Measurements from ENCODE around the gene LMAN2L. TPM values are rescaled to one million over a fixed set of nuclear protein-coding genes. Genes with fewer than 3 reads are reported as not detected.

LMAN2L gene
- total RNA-seq, 1 donor from 2014 or later = 27.9 TPM

DNA sequence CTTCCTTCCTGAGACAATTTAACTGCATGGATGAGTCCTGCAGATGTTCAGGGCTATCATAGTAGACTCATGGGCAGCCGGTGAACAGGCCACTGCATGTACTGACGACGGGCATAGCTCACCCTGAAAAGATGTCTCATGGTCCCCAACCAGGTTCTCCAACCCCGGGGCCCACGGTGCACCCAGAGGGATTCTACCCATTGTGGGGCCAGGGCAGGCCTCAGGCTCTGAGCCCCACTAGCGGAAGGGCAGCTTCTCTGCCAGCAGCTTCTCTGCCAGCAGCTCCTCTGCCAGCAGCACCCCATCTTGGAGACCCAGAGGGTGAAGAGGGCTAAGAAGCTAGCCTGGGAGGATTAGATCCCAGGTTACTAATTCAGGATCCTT lies 17.6 kb upstream of the LMAN2L start:
- Histone ChIP-seq H3K4me3 (no peak overlapping the region), H3K27ac (replicated peaks) (no peak overlapping the region), H3K9me3 (replicated peaks) (no peaks in the 10 kb centered on the region), H3K4me1 (peaks cover 22% of the 10 kb centered on the region), H3K36me3 (no peaks in the 10 kb centered on the region), H3K27me3 (ENCODE audit: low read depth) (no peaks in the 10 kb centered on the region)
- DNase-seq = no peak
- intact Hi-C loops (cut with micrococcal nuclease) = no loop called here
- TF ChIP-seq, protein P1, sequence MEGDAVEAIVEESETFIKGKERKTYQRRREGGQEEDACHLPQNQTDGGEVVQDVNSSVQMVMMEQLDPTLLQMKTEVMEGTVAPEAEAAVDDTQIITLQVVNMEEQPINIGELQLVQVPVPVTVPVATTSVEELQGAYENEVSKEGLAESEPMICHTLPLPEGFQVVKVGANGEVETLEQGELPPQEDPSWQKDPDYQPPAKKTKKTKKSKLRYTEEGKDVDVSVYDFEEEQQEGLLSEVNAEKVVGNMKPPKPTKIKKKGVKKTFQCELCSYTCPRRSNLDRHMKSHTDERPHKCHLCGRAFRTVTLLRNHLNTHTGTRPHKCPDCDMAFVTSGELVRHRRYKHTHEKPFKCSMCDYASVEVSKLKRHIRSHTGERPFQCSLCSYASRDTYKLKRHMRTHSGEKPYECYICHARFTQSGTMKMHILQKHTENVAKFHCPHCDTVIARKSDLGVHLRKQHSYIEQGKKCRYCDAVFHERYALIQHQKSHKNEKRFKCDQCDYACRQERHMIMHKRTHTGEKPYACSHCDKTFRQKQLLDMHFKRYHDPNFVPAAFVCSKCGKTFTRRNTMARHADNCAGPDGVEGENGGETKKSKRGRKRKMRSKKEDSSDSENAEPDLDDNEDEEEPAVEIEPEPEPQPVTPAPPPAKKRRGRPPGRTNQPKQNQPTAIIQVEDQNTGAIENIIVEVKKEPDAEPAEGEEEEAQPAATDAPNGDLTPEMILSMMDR (IDR thresholded peaks at IDR 0.05; ENCODE audit: borderline replicate concordance) = no peak

DNA sequence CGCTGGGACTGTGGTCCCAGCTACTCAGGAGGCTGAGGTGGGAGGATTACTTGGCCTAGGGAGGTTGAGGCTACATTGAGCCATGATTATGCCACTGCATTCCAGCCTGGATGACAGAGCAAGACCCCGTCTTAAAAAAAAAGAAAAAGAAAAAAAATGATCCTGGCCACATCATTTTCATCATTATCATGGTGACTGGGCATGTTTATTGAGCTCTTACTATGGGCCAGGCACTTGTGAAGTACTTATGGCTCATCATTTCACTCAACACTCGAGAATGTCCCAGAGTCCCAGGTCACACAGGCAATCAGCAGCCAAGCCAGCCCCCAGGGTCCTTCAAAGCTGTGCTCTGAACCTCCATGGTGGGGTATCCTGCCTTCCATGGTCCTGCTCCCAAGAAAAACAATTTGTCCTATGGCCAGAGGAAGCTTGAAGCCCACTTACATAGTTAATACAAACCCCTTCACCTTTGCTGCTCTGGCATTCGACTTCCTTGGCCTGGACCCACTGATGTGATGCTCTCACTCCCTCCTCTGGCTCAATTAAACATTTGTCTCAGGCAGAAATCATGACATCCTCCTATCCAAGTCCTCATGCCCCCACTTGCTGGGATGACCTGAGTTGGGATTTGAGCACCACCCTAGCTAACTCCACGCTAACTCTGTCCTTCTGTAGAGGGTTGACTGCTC lies 17.1 kb upstream of the LMAN2L start:
- H3K36me3 ChIP-seq = no peaks in the 10 kb centered on the region
- no peak overlapping the region for H3K27ac ChIP-seq (replicated peaks)
- H3K4me3 ChIP-seq = no peak overlapping the region
- DNase-seq = no peak
- intact Hi-C loops (cut with micrococcal nuclease) = no loop called here
- TF ChIP-seq, protein P1 (IDR thresholded peaks at IDR 0.05; ENCODE audit: borderline replicate concordance) = no peak
- peaks cover 17% of the 10 kb centered on the region for H3K4me1 ChIP-seq
- no peaks in the 10 kb centered on the region for H3K27me3 ChIP-seq (ENCODE audit: low read depth)
- no peaks in the 10 kb centered on the region for H3K9me3 ChIP-seq (replicated peaks)

DNA sequence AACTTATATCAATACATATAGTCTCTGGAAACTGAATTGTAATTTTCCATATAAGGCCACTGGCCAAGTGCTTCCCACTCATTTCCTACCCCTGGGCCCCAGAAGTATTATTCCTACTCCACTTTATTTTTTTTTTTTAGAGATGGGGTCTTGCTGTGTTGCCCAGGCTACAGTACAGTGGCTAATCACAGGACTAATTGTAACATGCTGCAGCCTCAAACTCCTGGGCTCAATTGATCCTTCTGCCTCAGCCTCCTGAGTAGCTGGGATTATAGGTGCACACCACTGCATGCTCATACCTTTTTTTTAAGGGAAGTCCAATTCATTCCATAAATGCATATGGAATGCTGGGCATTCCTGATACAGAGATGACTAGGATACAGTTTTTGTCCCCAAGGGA lies 14.5 kb upstream of the LMAN2L start:
- DNase-seq = no peak
- Histone ChIP-seq H3K9me3 (replicated peaks) (no peaks in the 10 kb centered on the region), H3K4me3 (no peak overlapping the region), H3K27ac (replicated peaks) (no peak overlapping the region), H3K36me3 (no peaks in the 10 kb centered on the region), H3K27me3 (ENCODE audit: low read depth) (no peaks in the 10 kb centered on the region), H3K4me1 (no peaks in the 10 kb centered on the region)
- TF ChIP-seq, protein P1 (IDR thresholded peaks at IDR 0.05; ENCODE audit: borderline replicate concordance) = no peak
- intact Hi-C loops (cut with micrococcal nuclease) = no loop called here

- intact Hi-C loops (cut with micrococcal nuclease) = no loop called here
- Histone ChIP-seq H3K27me3 (ENCODE audit: low read depth) (no peaks in the 10 kb centered on the region), H3K4me1 (no peaks in the 10 kb centered on the region), H3K27ac (replicated peaks) (no peak overlapping the region), H3K4me3 (no peak overlapping the region), H3K36me3 (no peaks in the 10 kb centered on the region), H3K9me3 (replicated peaks) (no peaks in the 10 kb centered on the region)
- no peak for DNase-seq
- TF ChIP-seq, protein P1 (IDR thresholded peaks at IDR 0.05; ENCODE audit: borderline replicate concordance) = no peak
Measured at GRCh38 chr2:96753661-96754282, 13.9 kb upstream of the LMAN2L start.

DNA sequence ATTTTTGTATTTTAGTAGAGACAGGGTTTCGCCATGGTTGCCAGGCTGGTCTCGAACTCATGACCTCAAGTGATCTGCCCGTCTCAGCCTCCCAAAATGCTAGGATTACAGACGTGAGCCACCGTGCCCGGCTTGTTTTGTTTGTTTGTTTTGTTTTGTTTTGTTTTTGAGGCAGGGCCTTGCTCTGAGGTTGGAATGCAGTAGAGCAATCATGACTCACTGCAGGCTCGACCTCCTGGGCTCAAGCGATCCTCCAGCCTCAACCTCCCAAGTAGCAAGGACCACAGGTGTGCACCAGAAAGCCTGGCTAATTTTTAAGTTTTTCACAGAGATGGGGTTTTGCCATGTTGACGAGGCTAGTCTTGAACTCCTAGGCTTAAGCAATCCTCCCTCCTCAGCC lies 11.9 kb upstream of the LMAN2L start:
- Histone ChIP-seq H3K4me1 (no peaks in the 10 kb centered on the region), H3K27me3 (ENCODE audit: low read depth) (no peaks in the 10 kb centered on the region), H3K36me3 (no peaks in the 10 kb centered on the region), H3K9me3 (replicated peaks) (no peaks in the 10 kb centered on the region), H3K27ac (replicated peaks) (no peak overlapping the region), H3K4me3 (no peak overlapping the region)
- intact Hi-C loops (cut with micrococcal nuclease) = no loop called here
- DNase-seq = no peak
- TF ChIP-seq, protein P1 (IDR thresholded peaks at IDR 0.05; ENCODE audit: borderline replicate concordance) = no peak

Measured in left ventricle myocardium inferior (tissue), 1 donor.